ENCODE measurements around the gene ZC3H18. TPM values are rescaled to one million over a fixed set of nuclear protein-coding genes. Genes with fewer than 3 reads are reported as not detected.

The ZC3H18 gene
- total and polyA plus RNA-seq, 2 experiments from 2014 or later = 26.8 to 26.9 TPM

- no peak overlapping the region for H3K27ac ChIP-seq
- H3K4me3 ChIP-seq = no peak overlapping the region
- TF ChIP-seq CTCF (IDR thresholded peaks at IDR 0.05; ENCODE audit: low read depth, low read length) = no peak
- no peaks in the 10 kb centered on the region for H3K9me3 ChIP-seq (ENCODE audit: low read depth)
- H3K27me3 ChIP-seq = no peaks in the 10 kb centered on the region
- no peaks in the 10 kb centered on the region for H3K4me1 ChIP-seq (ENCODE audit: low read depth)
- peaks cover 12% of the 10 kb centered on the region for H3K36me3 ChIP-seq
- peak in 1 of 2 donors; percentile 59 for DNase-seq (ENCODE audit: low read depth in 1 of 2, low spot score in 1 of 2)
These were observed 41.0 kb downstream of the ZC3H18 start for GRCh38 chr16:88610909-88611812.

- Histone ChIP-seq H3K4me3 (no peak overlapping the region), H3K9me3 (ENCODE audit: low read depth) (no peaks in the 10 kb centered on the region), H3K27ac (no peak overlapping the region), H3K4me1 (ENCODE audit: low read depth) (peaks cover 1% of the 10 kb centered on the region), H3K27me3 (no peaks in the 10 kb centered on the region), H3K36me3 (peaks cover 11% of the 10 kb centered on the region)
- DNase-seq (ENCODE audit: low read depth in 1 of 2, low spot score in 1 of 2) = no peak
- TF ChIP-seq CTCF (IDR thresholded peaks at IDR 0.05; ENCODE audit: low read depth, low read length) = no peak
These were observed 43.1 kb downstream of the ZC3H18 start for GRCh38 chr16:88613293-88613692.

- Histone ChIP-seq H3K27ac (no peak overlapping the region), H3K36me3 (peaks cover 7% of the 10 kb centered on the region)
These were observed 44.0 kb downstream of the ZC3H18 start for GRCh38 chr16:88613911-88614817.

GRCh38 chr16:88614818-88615580, 44.8 kb downstream of the ZC3H18 start:
- no peak for DNase-seq (ENCODE audit: low read depth in 1 of 2, low spot score in 1 of 2)
- Histone ChIP-seq H3K36me3 (peaks cover 4% of the 10 kb centered on the region), H3K27me3 (no peaks in the 10 kb centered on the region), H3K4me3 (no peak overlapping the region), H3K4me1 (ENCODE audit: low read depth) (peaks cover 3% of the 10 kb centered on the region), H3K9me3 (ENCODE audit: low read depth) (no peaks in the 10 kb centered on the region), H3K27ac (no peak overlapping the region)
- no peak for TF ChIP-seq CTCF (IDR thresholded peaks at IDR 0.05; ENCODE audit: low read depth, low read length)

More at GRCh38 chr16:88613911-88614817, 44.0 kb downstream of the ZC3H18 start:
- H3K4me1 ChIP-seq (ENCODE audit: low read depth) = peaks cover 3% of the 10 kb centered on the region
- no peaks in the 10 kb centered on the region for H3K27me3 ChIP-seq
- no peak for TF ChIP-seq CTCF (IDR thresholded peaks at IDR 0.05; ENCODE audit: low read depth, low read length)
- no peak overlapping the region for H3K4me3 ChIP-seq
- H3K9me3 ChIP-seq (ENCODE audit: low read depth) = no peaks in the 10 kb centered on the region
- DNase-seq (ENCODE audit: low read depth in 1 of 2, low spot score in 1 of 2) = no peak

- H3K4me1 ChIP-seq (ENCODE audit: low read depth) = peaks cover 3% of the 10 kb centered on the region
- no peaks in the 10 kb centered on the region for H3K9me3 ChIP-seq (ENCODE audit: low read depth)
- DNase-seq (ENCODE audit: low read depth in 1 of 2, low spot score in 1 of 2) = no peak
- H3K27me3 ChIP-seq = no peaks in the 10 kb centered on the region
- no peak for TF ChIP-seq CTCF (IDR thresholded peaks at IDR 0.05; ENCODE audit: low read depth, low read length)
- peaks cover 4% of the 10 kb centered on the region for H3K36me3 ChIP-seq
- no peak overlapping the region for H3K4me3 ChIP-seq
- H3K27ac ChIP-seq = peak overlapping the region; percentile 55
These were observed 46.1 kb downstream of the ZC3H18 start for GRCh38 chr16:88616320-88616719.

Measured in cardiac muscle cell (in vitro differentiated cells and primary cell).